MM.1S (cell line): ENCODE measurements around the gene MAGOHB.

Experiments
- DNase-seq: peaks from one replicate; pipeline ENCODE4 v3.0.0-alpha.2; 2015
- H2AFZ ChIP-seq: fragments of 300-600 bp; sonication (generic); 2 replicates; pipeline ENCODE4 v1.6.0; 2016; ENCODE audit warnings: antibody characterized with exemption, low read length
- H3F3A ChIP-seq: fragments of 300-600 bp; sonication (generic); 2 replicates; pipeline ENCODE4 v1.6.1; 2016; ENCODE audit warnings: mild to moderate bottlenecking, antibody characterized with exemption, low read length, moderate library complexity, mixed read lengths; ENCODE audit not compliant: insufficient read depth
- H3K27ac ChIP-seq: fragments of 300-600 bp; sonication (generic); 2 replicates; pipeline ENCODE4 v1.5.1; 2016; ENCODE audit warnings: mild to moderate bottlenecking, low read length
- H3K27me3 ChIP-seq: fragments of 300-600 bp; sonication (generic); replicated peaks from 2 replicates; pipeline ENCODE4 v1.6.0; 2016; ENCODE audit warnings: low read length; ENCODE audit not compliant: insufficient read depth
- H3K36me3 ChIP-seq: fragments of 300-600 bp; sonication (generic); replicated peaks from 2 replicates; pipeline ENCODE4 v1.6.1; 2016; ENCODE audit warnings: mild to moderate bottlenecking, low read length, mixed read lengths; ENCODE audit not compliant: insufficient read depth
- H3K4me1 ChIP-seq: fragments of 300-600 bp; sonication (generic); 2 replicates; pipeline ENCODE4 v1.6.1; 2016; ENCODE audit warnings: low read length, mixed read lengths
- H3K4me2 ChIP-seq: fragments of 300-600 bp; sonication (generic); 2 replicates; pipeline ENCODE4 v1.6.0; 2016; ENCODE audit warnings: low read depth, low read length
- H3K4me3 ChIP-seq: fragments of 300-600 bp; sonication (generic); 2 replicates; pipeline ENCODE4 v1.5.1; 2016; ENCODE audit warnings: low read length, mixed read lengths
- H3K79me2 ChIP-seq: fragments of 300-600 bp; sonication (generic); 2 replicates; pipeline ENCODE4 v1.6.1; 2016; ENCODE audit warnings: mixed run types, low read length, mixed read lengths
- H3K9ac ChIP-seq: fragments of 300-600 bp; sonication (generic); 2 replicates; pipeline ENCODE4 v1.6.1; 2016; ENCODE audit warnings: low read length, mixed read lengths
- H3K9me2 ChIP-seq: fragments of 300-600 bp; sonication (generic); replicated peaks from 2 replicates; pipeline ENCODE4 v1.6.1; 2016; ENCODE audit warnings: mild to moderate bottlenecking, low read length, mixed read lengths; ENCODE audit not compliant: insufficient read depth
- H3K9me3 ChIP-seq: fragments of 300-600 bp; sonication (generic); replicated peaks from 2 replicates; pipeline ENCODE4 v1.6.1; 2016; ENCODE audit warnings: mild to moderate bottlenecking, low read length, mixed read lengths; ENCODE audit not compliant: insufficient read depth
- H4K20me1 ChIP-seq: fragments of 300-600 bp; sonication (generic); 2 replicates; pipeline ENCODE4 v1.6.1; 2016; ENCODE audit warnings: mild to moderate bottlenecking, low read length, moderate library complexity, mixed read lengths; ENCODE audit not compliant: insufficient read depth
- EZH2 ChIP-seq: fragments of 300-600 bp; sonication (generic); optimal IDR thresholded peaks from 2 replicates; pipeline ENCODE3; 2017; ENCODE audit warnings: low read depth, mild to moderate bottlenecking, antibody characterized with exemption, low read length, mixed read lengths
- EZH2phosphoT487 ChIP-seq: fragments of 300-600 bp; sonication (generic); IDR thresholded peaks from 2 replicates; pipeline ENCODE4 v1.6.1; 2018; ENCODE audit warnings: antibody characterized with exemption, low read length
- TF ChIP-seq, protein P1 (sequence below): fragments of 300-600 bp; sonication (generic); IDR thresholded peaks from 2 replicates; pipeline ENCODE4 v1.5.1; 2016; ENCODE audit warnings: antibody characterized with exemption, low read length, mixed read lengths

MAGOHB gene

DNA sequence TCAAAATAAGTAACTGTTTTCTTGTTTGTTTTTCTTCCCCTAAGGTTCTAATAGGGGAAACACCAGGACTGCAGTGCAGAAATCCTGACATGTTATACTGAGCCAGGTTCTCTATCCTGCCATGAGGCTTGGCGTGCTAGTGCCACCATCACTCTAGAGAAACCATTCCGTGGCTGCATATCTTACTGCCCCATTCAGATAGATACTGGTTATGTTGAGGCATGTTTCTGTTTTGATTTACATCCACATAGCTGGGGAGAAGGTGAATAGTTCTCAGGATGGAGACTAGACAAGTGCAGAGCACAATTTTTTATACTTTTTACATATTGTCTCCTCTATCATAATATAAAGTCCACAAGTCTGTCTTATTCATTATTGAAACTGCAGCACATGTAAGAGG, 11.5 kb downstream of the MAGOHB start:
- Histone ChIP-seq H3K79me2 (no peaks in the 10 kb centered on the region), H3K36me3 (no peaks in the 10 kb centered on the region), H3F3A (no peaks in the 10 kb centered on the region), H3K4me2 (no peak overlapping the region), H3K9ac (no peak overlapping the region), H3K9me2 (no peaks in the 10 kb centered on the region), H3K27me3 (no peaks in the 10 kb centered on the region), H3K4me3 (no peak overlapping the region), H2AFZ (no peak overlapping the region), H3K27ac (no peak overlapping the region), H3K9me3 (no peaks in the 10 kb centered on the region), H4K20me1 (no peaks in the 10 kb centered on the region), H3K4me1 (no peaks in the 10 kb centered on the region)
- TF ChIP-seq EZH2phosphoT487 = no peak
- TF ChIP-seq, protein P1, sequence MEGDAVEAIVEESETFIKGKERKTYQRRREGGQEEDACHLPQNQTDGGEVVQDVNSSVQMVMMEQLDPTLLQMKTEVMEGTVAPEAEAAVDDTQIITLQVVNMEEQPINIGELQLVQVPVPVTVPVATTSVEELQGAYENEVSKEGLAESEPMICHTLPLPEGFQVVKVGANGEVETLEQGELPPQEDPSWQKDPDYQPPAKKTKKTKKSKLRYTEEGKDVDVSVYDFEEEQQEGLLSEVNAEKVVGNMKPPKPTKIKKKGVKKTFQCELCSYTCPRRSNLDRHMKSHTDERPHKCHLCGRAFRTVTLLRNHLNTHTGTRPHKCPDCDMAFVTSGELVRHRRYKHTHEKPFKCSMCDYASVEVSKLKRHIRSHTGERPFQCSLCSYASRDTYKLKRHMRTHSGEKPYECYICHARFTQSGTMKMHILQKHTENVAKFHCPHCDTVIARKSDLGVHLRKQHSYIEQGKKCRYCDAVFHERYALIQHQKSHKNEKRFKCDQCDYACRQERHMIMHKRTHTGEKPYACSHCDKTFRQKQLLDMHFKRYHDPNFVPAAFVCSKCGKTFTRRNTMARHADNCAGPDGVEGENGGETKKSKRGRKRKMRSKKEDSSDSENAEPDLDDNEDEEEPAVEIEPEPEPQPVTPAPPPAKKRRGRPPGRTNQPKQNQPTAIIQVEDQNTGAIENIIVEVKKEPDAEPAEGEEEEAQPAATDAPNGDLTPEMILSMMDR = no peak
- no peak for TF ChIP-seq EZH2
- DNase-seq = no peak

DNA sequence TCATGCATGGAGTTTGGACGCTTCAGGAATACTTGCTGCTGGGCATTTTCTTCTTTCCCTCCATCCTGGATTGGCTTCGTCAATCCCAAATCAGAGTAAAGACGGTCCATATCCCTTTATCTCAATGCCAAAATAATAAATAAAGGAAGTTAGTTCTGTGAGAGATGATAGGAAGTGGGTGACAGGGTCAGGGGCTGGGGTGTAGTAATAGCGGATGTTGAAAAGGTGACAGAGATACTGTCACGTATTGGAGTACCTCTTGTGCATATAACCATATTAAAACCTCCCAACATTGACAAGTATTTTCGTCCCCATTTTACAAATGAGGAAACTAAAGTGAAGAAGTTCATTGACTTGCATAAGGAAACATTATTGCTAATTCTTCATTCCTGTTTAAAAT, 12.4 kb downstream of the MAGOHB start:
- DNase-seq = no peak
- Histone ChIP-seq H3K9me3 (no peaks in the 10 kb centered on the region), H3K4me1 (no peaks in the 10 kb centered on the region), H3K4me3 (no peak overlapping the region), H3K36me3 (no peaks in the 10 kb centered on the region), H3K79me2 (no peaks in the 10 kb centered on the region), H3K4me2 (no peak overlapping the region), H3K27me3 (no peaks in the 10 kb centered on the region), H3K9ac (no peak overlapping the region), H3K27ac (no peak overlapping the region), H3K9me2 (no peaks in the 10 kb centered on the region), H2AFZ (no peak overlapping the region), H4K20me1 (no peaks in the 10 kb centered on the region), H3F3A (no peaks in the 10 kb centered on the region)
- TF ChIP-seq, protein P1 = no peak
- TF ChIP-seq EZH2 (no peak), EZH2phosphoT487 (no peak)

DNA sequence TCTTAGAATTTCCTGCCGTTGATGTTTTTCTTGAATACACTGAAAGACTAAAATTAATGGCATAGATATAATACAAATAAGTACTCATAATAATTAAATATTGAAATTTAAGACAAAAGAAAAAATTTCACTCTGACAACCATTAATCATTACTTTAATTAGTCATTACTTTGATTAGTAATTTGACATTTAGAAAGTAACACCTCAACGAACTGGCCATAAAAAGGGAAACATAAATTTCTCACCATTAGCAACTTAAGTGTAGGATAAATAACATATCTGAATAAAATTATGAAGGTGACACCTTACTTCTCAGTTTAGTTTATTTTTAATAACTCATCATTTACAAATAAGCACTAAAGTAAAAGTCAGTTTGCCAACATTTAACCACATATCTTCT, 17.5 kb downstream of the MAGOHB start:
- H3K36me3 ChIP-seq = no peaks in the 10 kb centered on the region; the same call in 1 of the 2 replicates
- DNase-seq = no peak
- H3F3A ChIP-seq = no peaks in the 10 kb centered on the region
- no peaks in the 10 kb centered on the region for H3K9me2 ChIP-seq
- no peak overlapping the region for H3K27ac ChIP-seq
- no peaks in the 10 kb centered on the region for H3K79me2 ChIP-seq
- H3K4me3 ChIP-seq = no peak overlapping the region
- TF ChIP-seq EZH2phosphoT487 = no peak
- TF ChIP-seq, protein P1 = no peak
- no peak for TF ChIP-seq EZH2
- H3K9ac ChIP-seq = no peak overlapping the region
- H4K20me1 ChIP-seq = no peaks in the 10 kb centered on the region
- no peaks in the 10 kb centered on the region for H3K27me3 ChIP-seq
- H3K4me2 ChIP-seq = no peak overlapping the region
- H3K9me3 ChIP-seq = no peaks in the 10 kb centered on the region
- H2AFZ ChIP-seq = no peak overlapping the region
- H3K4me1 ChIP-seq = no peaks in the 10 kb centered on the region
